ENCODE results near the gene LRRC7. TPM values are rescaled to one million over a fixed set of nuclear protein-coding genes. Genes with fewer than 3 reads are reported as not detected.

LRRC7 gene
- total and polyA plus RNA-seq, 3 experiments from 2014 or later: not detected

GRCh38 chr1:69686367-69686984 is 118.8 kb downstream of the LRRC7 start:
- H3K27ac ChIP-seq (ENCODE audit: low read depth, low read length): no peak overlapping the region
- Mint-ChIP-seq H3K4me1 (no peaks in the 10 kb centered on the region), H3K36me3 (no peaks in the 10 kb centered on the region), H3K27ac (no peak overlapping the region), H3K4me3 (no peak overlapping the region), H3K9me3 (peaks cover 6 to 31% (median 16%) of the 10 kb centered on the region in 5 donors), H3K27me3 (peaks cover 0 to 1% of the 10 kb centered on the region in 2 donors)
- H3K9me3 ChIP-seq (ENCODE audit: low read length): no peaks in the 10 kb centered on the region
- H3K36me3 ChIP-seq (ENCODE audit: insufficient read depth, low read length): no peaks in the 10 kb centered on the region
- CTCF ChIA-PET: no interaction called here
- no peaks in the 10 kb centered on the region for H3K27me3 ChIP-seq (ENCODE audit: insufficient read depth, low read length, poor library complexity, severe bottlenecking)
- H3K4me1 ChIP-seq (ENCODE audit: insufficient read depth, low read length): no peaks in the 10 kb centered on the region
- H3K4me3 ChIP-seq (ENCODE audit: low read length): no peak overlapping the region
- POLR2A ChIA-PET: no interaction called here
- DNase-seq: no peak

- DNase-seq: no peak
- Mint-ChIP-seq H3K27me3 (peaks cover 0 to 1% of the 10 kb centered on the region in 2 donors), H3K27ac (no peak overlapping the region), H3K36me3 (no peaks in the 10 kb centered on the region), H3K4me3 (no peak overlapping the region), H3K4me1 (no peaks in the 10 kb centered on the region), H3K9me3 (peaks cover 6 to 30% (median 12%) of the 10 kb centered on the region in 5 donors)
- CTCF ChIA-PET: no interaction called here
- Histone ChIP-seq H3K4me3 (ENCODE audit: low read length) (no peak overlapping the region), H3K9me3 (ENCODE audit: low read length) (no peaks in the 10 kb centered on the region), H3K27me3 (ENCODE audit: insufficient read depth, low read length, poor library complexity, severe bottlenecking) (no peaks in the 10 kb centered on the region), H3K27ac (ENCODE audit: low read depth, low read length) (no peak overlapping the region), H3K36me3 (ENCODE audit: insufficient read depth, low read length) (no peaks in the 10 kb centered on the region), H3K4me1 (ENCODE audit: insufficient read depth, low read length) (no peaks in the 10 kb centered on the region)
- POLR2A ChIA-PET: no interaction called here
Measured at GRCh38 chr1:69688193-69688592, 120.5 kb downstream of the LRRC7 start.

- POLR2A ChIA-PET: no interaction called here
Measured at GRCh38 chr1:69691179-69691578, 123.5 kb downstream of the LRRC7 start.

DNA sequence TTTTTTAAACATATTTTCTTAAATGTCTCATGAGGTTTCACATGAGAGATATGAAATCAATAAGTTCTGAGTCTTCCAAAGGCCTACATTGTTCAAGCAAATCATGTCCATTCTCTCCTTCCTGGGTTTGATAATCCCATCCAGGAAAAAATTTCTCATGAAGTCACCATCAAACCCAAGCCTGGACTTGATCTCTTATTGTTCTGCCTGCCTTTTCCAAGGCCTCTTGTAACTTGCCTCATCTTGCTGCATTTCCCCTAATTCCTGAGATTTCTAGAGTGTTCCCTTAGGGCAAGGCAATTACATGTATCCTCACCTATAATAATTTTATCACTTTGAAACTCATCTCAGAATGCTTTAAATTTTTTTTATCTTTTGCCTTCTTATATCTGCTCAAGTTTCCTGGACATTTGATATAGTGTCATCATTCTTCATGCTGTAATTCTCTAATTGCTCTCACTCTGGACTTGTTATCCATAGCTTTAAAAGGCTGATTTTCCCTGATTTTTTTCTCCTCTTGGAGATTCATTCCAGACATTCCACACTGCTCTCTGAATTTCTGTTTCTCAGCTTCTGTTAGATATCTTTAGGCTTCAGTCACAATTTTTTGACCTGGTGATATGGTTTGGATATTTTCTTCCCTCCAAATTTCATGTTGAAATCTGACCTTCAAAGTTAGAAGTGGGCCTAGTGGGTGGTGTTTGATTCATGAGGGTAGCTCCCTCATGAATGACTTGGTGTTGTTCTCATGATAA is 126.4 kb downstream of the LRRC7 start:
- Histone ChIP-seq H3K27me3 (ENCODE audit: insufficient read depth, low read length, poor library complexity, severe bottlenecking) (no peaks in the 10 kb centered on the region), H3K4me1 (ENCODE audit: insufficient read depth, low read length) (no peaks in the 10 kb centered on the region), H3K27ac (ENCODE audit: low read depth, low read length) (no peak overlapping the region), H3K4me3 (ENCODE audit: low read length) (no peak overlapping the region), H3K9me3 (ENCODE audit: low read length) (no peaks in the 10 kb centered on the region), H3K36me3 (ENCODE audit: insufficient read depth, low read length) (no peaks in the 10 kb centered on the region)
- Mint-ChIP-seq H3K27me3 (peaks cover 0 to 2% of the 10 kb centered on the region in 2 donors), H3K27ac (no peak overlapping the region), H3K4me3 (no peak overlapping the region), H3K36me3 (no peaks in the 10 kb centered on the region), H3K9me3 (peaks cover 10 to 36% (median 21%) of the 10 kb centered on the region in 5 donors), H3K4me1 (no peaks in the 10 kb centered on the region)
- ChIA-PET CTCF (no interaction called here), POLR2A (no interaction called here)
- no peak for DNase-seq

More at GRCh38 chr1:69691179-69691578, 123.5 kb downstream of the LRRC7 start:
- H3K36me3 ChIP-seq (ENCODE audit: insufficient read depth, low read length): no peaks in the 10 kb centered on the region
- no peaks in the 10 kb centered on the region for H3K27me3 ChIP-seq (ENCODE audit: insufficient read depth, low read length, poor library complexity, severe bottlenecking)
- no peak overlapping the region for H3K4me3 ChIP-seq (ENCODE audit: low read length)
- peak overlapping the region in 1 of 8 donors; percentile 26 for H3K27ac Mint-ChIP-seq
- H3K4me3 Mint-ChIP-seq: no peak overlapping the region
- no peaks in the 10 kb centered on the region for H3K4me1 Mint-ChIP-seq
- no peaks in the 10 kb centered on the region for H3K9me3 ChIP-seq (ENCODE audit: low read length)
- CTCF ChIA-PET: no interaction called here
- no peaks in the 10 kb centered on the region for H3K36me3 Mint-ChIP-seq
- H3K27ac ChIP-seq (ENCODE audit: low read depth, low read length): no peak overlapping the region
- H3K27me3 Mint-ChIP-seq: peaks cover 0 to 2% of the 10 kb centered on the region in 2 donors
- H3K4me1 ChIP-seq (ENCODE audit: insufficient read depth, low read length): no peaks in the 10 kb centered on the region
- no peak for DNase-seq
- peaks cover 4 to 21% (median 15%) of the 10 kb centered on the region in 5 donors for H3K9me3 Mint-ChIP-seq

DNA sequence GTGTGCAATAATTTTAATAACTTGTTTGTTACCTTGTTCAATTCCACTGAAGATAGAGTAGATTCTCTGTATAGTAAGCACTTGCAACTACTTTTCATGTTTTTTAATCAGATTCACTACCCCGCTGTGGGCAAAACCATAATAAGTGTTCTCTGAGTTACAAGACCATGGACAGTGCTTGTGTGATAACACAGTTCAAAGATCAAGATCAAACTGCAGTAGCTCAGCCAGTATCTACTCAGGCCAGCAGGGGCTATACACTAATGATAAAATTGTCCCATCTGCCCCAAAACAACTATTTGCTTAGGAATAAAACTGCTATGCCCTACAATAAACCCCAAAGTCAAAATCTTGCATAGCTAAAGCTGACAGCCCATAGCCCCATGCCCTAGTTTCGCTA is 129.6 kb downstream of the LRRC7 start:
- ChIA-PET CTCF (no interaction called here), POLR2A (no interaction called here)
- Mint-ChIP-seq H3K27ac (no peak overlapping the region), H3K27me3 (peaks cover 0 to 2% of the 10 kb centered on the region in 2 donors), H3K9me3 (peaks cover 7 to 50% (median 21%) of the 10 kb centered on the region in 5 donors), H3K4me3 (no peak overlapping the region), H3K4me1 (no peaks in the 10 kb centered on the region), H3K36me3 (no peaks in the 10 kb centered on the region)
- Histone ChIP-seq H3K27me3 (ENCODE audit: insufficient read depth, low read length, poor library complexity, severe bottlenecking) (no peaks in the 10 kb centered on the region), H3K36me3 (ENCODE audit: insufficient read depth, low read length) (no peaks in the 10 kb centered on the region), H3K27ac (ENCODE audit: low read depth, low read length) (no peak overlapping the region), H3K4me1 (ENCODE audit: insufficient read depth, low read length) (no peaks in the 10 kb centered on the region), H3K9me3 (ENCODE audit: low read length) (no peaks in the 10 kb centered on the region), H3K4me3 (ENCODE audit: low read length) (no peak overlapping the region)
- no peak for DNase-seq

- H3K4me3 ChIP-seq (ENCODE audit: low read length): no peak overlapping the region
- Mint-ChIP-seq H3K27me3 (no peaks in the 10 kb centered on the region), H3K4me3 (no peak overlapping the region), H3K36me3 (no peaks in the 10 kb centered on the region), H3K9me3 (peaks cover 6 to 41% (median 12%) of the 10 kb centered on the region in 5 donors), H3K27ac (no peak overlapping the region), H3K4me1 (no peaks in the 10 kb centered on the region)
- ChIA-PET POLR2A (no interaction called here), CTCF (no interaction called here)
- no peak for DNase-seq
- H3K4me1 ChIP-seq (ENCODE audit: insufficient read depth, low read length): no peaks in the 10 kb centered on the region
- H3K27ac ChIP-seq (ENCODE audit: low read depth, low read length): no peak overlapping the region
- H3K27me3 ChIP-seq (ENCODE audit: insufficient read depth, low read length, poor library complexity, severe bottlenecking): no peaks in the 10 kb centered on the region
- H3K9me3 ChIP-seq (ENCODE audit: low read length): no peaks in the 10 kb centered on the region
- H3K36me3 ChIP-seq (ENCODE audit: insufficient read depth, low read length): no peaks in the 10 kb centered on the region
Measured at GRCh38 chr1:69700770-69701169, 133.0 kb downstream of the LRRC7 start.

GRCh38 chr1:69702085-69702484 is 134.4 kb downstream of the LRRC7 start:
- Histone ChIP-seq H3K36me3 (ENCODE audit: insufficient read depth, low read length) (no peaks in the 10 kb centered on the region), H3K4me1 (ENCODE audit: insufficient read depth, low read length) (no peaks in the 10 kb centered on the region), H3K4me3 (ENCODE audit: low read length) (no peak overlapping the region), H3K27ac (ENCODE audit: low read depth, low read length) (no peak overlapping the region), H3K9me3 (ENCODE audit: low read length) (no peaks in the 10 kb centered on the region), H3K27me3 (ENCODE audit: insufficient read depth, low read length, poor library complexity, severe bottlenecking) (no peaks in the 10 kb centered on the region)
- DNase-seq: no peak
- POLR2A ChIA-PET: no interaction called here
- Mint-ChIP-seq H3K27me3 (no peaks in the 10 kb centered on the region), H3K36me3 (no peaks in the 10 kb centered on the region), H3K9me3 (peaks cover 4 to 31% (median 5%) of the 10 kb centered on the region in 5 donors), H3K4me1 (no peaks in the 10 kb centered on the region), H3K4me3 (no peak overlapping the region), H3K27ac (no peak overlapping the region)
- CTCF ChIA-PET: no interaction called here

GRCh38 chr1:69706473-69706872 is 138.8 kb downstream of the LRRC7 start:
- CTCF ChIA-PET: no interaction called here
- no peaks in the 10 kb centered on the region for H3K4me1 ChIP-seq (ENCODE audit: insufficient read depth, low read length)
- H3K9me3 ChIP-seq (ENCODE audit: low read length): no peaks in the 10 kb centered on the region
- H3K27ac ChIP-seq (ENCODE audit: low read depth, low read length): no peak overlapping the region
- H3K36me3 ChIP-seq (ENCODE audit: insufficient read depth, low read length): no peaks in the 10 kb centered on the region
- Mint-ChIP-seq H3K36me3 (no peaks in the 10 kb centered on the region), H3K9me3 (peaks cover 0 to 23% (median 3%) of the 10 kb centered on the region in 5 donors), H3K27me3 (no peaks in the 10 kb centered on the region), H3K4me1 (no peaks in the 10 kb centered on the region), H3K27ac (no peak overlapping the region), H3K4me3 (no peak overlapping the region)
- H3K4me3 ChIP-seq (ENCODE audit: low read length): no peak overlapping the region
- POLR2A ChIA-PET: no interaction called here
- no peaks in the 10 kb centered on the region for H3K27me3 ChIP-seq (ENCODE audit: insufficient read depth, low read length, poor library complexity, severe bottlenecking)
- no peak for DNase-seq

All from CD8-positive, alpha-beta memory T cell (primary cell).